Measurements from ENCODE around the gene ZNF254. TPM values are rescaled to one million over a fixed set of nuclear protein-coding genes. Genes with fewer than 3 reads are reported as not detected.

ZNF254 gene
- total RNA-seq, 1 experiment from 2014 or later = 26.6 TPM

- H3K36me3 Mint-ChIP-seq (ENCODE audit: insufficient read depth in 1 of 3, low read depth in 3 of 3) = peaks cover 52 to 92% (median 81%) of the 10 kb centered on the region in 3 experiments
- Histone ChIP-seq H3K4me2 (ENCODE audit: insufficient read depth, insufficient read length, low read length) (no peak overlapping the region), H2AFZ (ENCODE audit: low read length) (no peak overlapping the region), H3K56ac (ENCODE audit: insufficient read length, low read depth, low read length) (no peak overlapping the region), H2BK12ac (ENCODE audit: insufficient read length, low read depth, low read length) (no peak overlapping the region), H3K9ac (ENCODE audit: extremely low read depth, insufficient read length, low read length) (no peak overlapping the region), H2AK5ac (ENCODE audit: insufficient read length, low read length) (no peak overlapping the region), H3K79me1 (ENCODE audit: insufficient read depth, low read depth, low read length, poor library complexity, severe bottlenecking) (no peaks in the 10 kb centered on the region), H3T11ph (ENCODE audit: low read length) (no peak overlapping the region), H3K23me2 (ENCODE audit: insufficient read length, low read depth, low read length, poor library complexity, severe bottlenecking) (no peaks in the 10 kb centered on the region), H2BK20ac (ENCODE audit: low read depth, low read length, poor library complexity, severe bottlenecking) (no peak overlapping the region), H3K27me3 (ENCODE audit: insufficient read depth, low read length) (no peaks in the 10 kb centered on the region), H3K23ac (ENCODE audit: insufficient read length, low read depth, low read length) (no peak overlapping the region), H3K18ac (ENCODE audit: insufficient read length, low read depth, low read length) (no peak overlapping the region), H3K14ac (ENCODE audit: insufficient read depth, low read length) (no peak overlapping the region), H4K8ac (replicated peaks; ENCODE audit: insufficient read length, low read depth, low read length) (no peak overlapping the region), H4K91ac (ENCODE audit: insufficient read length, low read depth, low read length) (no peak overlapping the region), H4K20me1 (ENCODE audit: control insufficient read depth, insufficient read depth, insufficient read length) (no peaks in the 10 kb centered on the region), H3K4ac (ENCODE audit: low read depth, low read length) (no peak overlapping the region), H2BK5ac (ENCODE audit: insufficient read length, low read length) (no peak overlapping the region), H2BK15ac (ENCODE audit: low read depth, low read length) (no peak overlapping the region), H3K4me1 (ENCODE audit: insufficient read depth, low read length) (no peaks in the 10 kb centered on the region), H3K9me3 (ENCODE audit: control insufficient read depth, low read depth, low read length) (no peaks in the 10 kb centered on the region), H2BK120ac (ENCODE audit: low read depth, low read length, poor library complexity, severe bottlenecking) (no peak overlapping the region), H3K79me2 (ENCODE audit: insufficient read depth, low read length) (no peaks in the 10 kb centered on the region), H4K5ac (ENCODE audit: insufficient read length, low read depth, low read length) (no peak overlapping the region), H3K27ac (ENCODE audit: insufficient read length, low read depth, low read length) (no peak overlapping the region)
- H3K27ac Mint-ChIP-seq = no peak overlapping the region
- H3K4me3 Mint-ChIP-seq = no peak overlapping the region
- no peaks in the 10 kb centered on the region for H3K4me1 Mint-ChIP-seq
- no peaks in the 10 kb centered on the region for H3K9me3 Mint-ChIP-seq
- H3K27me3 Mint-ChIP-seq (ENCODE audit: low read depth) = no peaks in the 10 kb centered on the region
- no peak for TF ChIP-seq CTCF (conservative IDR thresholded peaks at IDR 0.05)
- WGBS (ENCODE audit: extremely low coverage, insufficient read length, low lambda C conversion rate) = no CpG with 5 or more reads among the region's 5 CpGs
- DNase-seq = no peak
These were observed 29.8 kb upstream of the ZNF254 start for GRCh38 chr19:24057144-24057543.

Data from H9 (cell line).